GM23338 (cell line): ENCODE results near the gene INSRR.

Source experiments
- CREB1 ChIP-seq: fragments of 250-450 bp; sonication (Bioruptor Pico); IDR thresholded peaks from 2 replicates; pipeline ENCODE4 v1.5.0; 2020; ENCODE audit warnings: low read depth, mild to moderate bottlenecking, moderate library complexity
- CTCF ChIP-seq, 2 experiments: fragments of 200-600 bp in 1 of 2; sonication (generic) in 1 of 2; conservative IDR thresholded peaks; 2 replicates each; pipeline versions ENCODE4 v1.5.1 to v1.6.1; 2016 to 2017; ENCODE audit warnings: antibody characterized with exemption in 2 of 2, low read depth in 2 of 2, mild to moderate bottlenecking in 2 of 2, moderate library complexity in 1 of 2
- EZH2 ChIP-seq: fragments of 200-600 bp; sonication (generic); IDR thresholded peaks from one replicate; pipeline ENCODE4 v1.8.0; 2017; ENCODE audit warnings: antibody characterized with exemption, mild to moderate bottlenecking, low read depth; ENCODE audit not compliant: unreplicated experiment
- EZH2phosphoT487 ChIP-seq: fragments of 200-600 bp; sonication (generic); IDR thresholded peaks from one replicate; pipeline ENCODE4 v1.8.1; 2018; ENCODE audit warnings: antibody characterized with exemption; ENCODE audit not compliant: unreplicated experiment
- POLR2AphosphoS5 ChIP-seq: IDR thresholded peaks from 2 replicates; pipeline ENCODE4 v1.6.1; 2016; ENCODE audit warnings: antibody characterized with exemption, low read depth
- REST ChIP-seq: IDR thresholded peaks from one replicate; pipeline ENCODE4 v1.6.1; 2018; ENCODE audit warnings: antibody characterized with exemption; ENCODE audit not compliant: unreplicated experiment
- STAT1 ChIP-seq: IDR thresholded peaks from one replicate; pipeline ENCODE4 v1.6.1; 2016; ENCODE audit warnings: antibody characterized with exemption; ENCODE audit not compliant: unreplicated experiment

- TF ChIP-seq CTCF (conservative IDR thresholded peaks at IDR 0.05; ENCODE audit: low read depth in 2 of 2) (no peak), EZH2phosphoT487 (no peak), POLR2AphosphoS5 (no peak), EZH2 (no peak), REST (no peak), STAT1 (no peak), CREB1 (CRISPR knock-in tag) (no peak)
These were observed 21.0 kb upstream of the INSRR start for GRCh38 chr1:156879876-156880275.
